Sigmoid colon (tissue), 3 donors: Measurements from ENCODE around the gene FAIM.

Source experiments
- POLR2A ChIP-seq, 2 donors: fragments of 450-650 bp; IDR thresholded peaks; one replicate each; pipeline ENCODE4 v1.6.1; 2016; ENCODE audit warnings: antibody characterized with exemption in 2 of 2, mild to moderate bottlenecking in 2 of 2, moderate library complexity in 2 of 2
- TF ChIP-seq, protein P1 (sequence below), 4 experiments: fragments of 450-650 bp in 3 of 4; fragments of 200-600 bp in 1 of 4; IDR thresholded peaks; one replicate each; pipeline ENCODE4 v1.5.1; 2016 to 2019; ENCODE audit warnings: antibody characterized with exemption in 4 of 4, mild to moderate bottlenecking in 3 of 4, moderate library complexity in 2 of 4

DNA sequence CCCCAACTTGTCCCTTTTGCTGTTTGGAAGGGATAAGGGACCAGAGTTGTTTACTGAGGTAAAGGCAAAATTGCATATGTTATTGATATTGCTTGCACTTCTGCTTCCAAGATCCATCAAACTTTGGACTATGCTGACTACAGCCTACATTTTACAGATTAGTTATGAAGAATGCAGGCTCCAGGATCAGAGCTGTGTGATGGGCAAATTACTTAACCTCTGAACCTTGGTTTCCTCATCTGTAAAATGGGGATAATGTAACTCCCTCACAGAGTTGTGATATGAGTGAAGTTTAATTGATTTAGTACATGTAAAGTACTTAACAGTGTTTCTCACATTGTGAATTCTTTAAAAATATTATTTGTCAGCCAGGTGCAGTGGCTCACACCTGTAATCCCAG is 15.9 kb downstream of the FAIM start:
- TF ChIP-seq, protein P1, sequence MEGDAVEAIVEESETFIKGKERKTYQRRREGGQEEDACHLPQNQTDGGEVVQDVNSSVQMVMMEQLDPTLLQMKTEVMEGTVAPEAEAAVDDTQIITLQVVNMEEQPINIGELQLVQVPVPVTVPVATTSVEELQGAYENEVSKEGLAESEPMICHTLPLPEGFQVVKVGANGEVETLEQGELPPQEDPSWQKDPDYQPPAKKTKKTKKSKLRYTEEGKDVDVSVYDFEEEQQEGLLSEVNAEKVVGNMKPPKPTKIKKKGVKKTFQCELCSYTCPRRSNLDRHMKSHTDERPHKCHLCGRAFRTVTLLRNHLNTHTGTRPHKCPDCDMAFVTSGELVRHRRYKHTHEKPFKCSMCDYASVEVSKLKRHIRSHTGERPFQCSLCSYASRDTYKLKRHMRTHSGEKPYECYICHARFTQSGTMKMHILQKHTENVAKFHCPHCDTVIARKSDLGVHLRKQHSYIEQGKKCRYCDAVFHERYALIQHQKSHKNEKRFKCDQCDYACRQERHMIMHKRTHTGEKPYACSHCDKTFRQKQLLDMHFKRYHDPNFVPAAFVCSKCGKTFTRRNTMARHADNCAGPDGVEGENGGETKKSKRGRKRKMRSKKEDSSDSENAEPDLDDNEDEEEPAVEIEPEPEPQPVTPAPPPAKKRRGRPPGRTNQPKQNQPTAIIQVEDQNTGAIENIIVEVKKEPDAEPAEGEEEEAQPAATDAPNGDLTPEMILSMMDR (IDR thresholded peaks at IDR 0.05): no peak
- no peak for TF ChIP-seq POLR2A (IDR thresholded peaks at IDR 0.05)
